Heart right ventricle (tissue), 16 donors: ENCODE measurements around the gene DUSP3. TPM values are rescaled to one million over a fixed set of nuclear protein-coding genes. Genes with fewer than 3 reads are reported as not detected.

Experiments
- ATAC-seq, 8 donors: fragments of 200-7000 bp; cut with Tn5 transposase; one replicate each; pipeline ENCODE4 v1.9.1; 2020; ENCODE audit warnings: mild to moderate bottlenecking in 8 of 8, moderate library complexity in 8 of 8, moderate number of reproducible peaks in 1 of 8
- DNase-seq, 2 donors: peaks; one replicate each; pipeline ENCODE4 v3.0.0-alpha.2; 2020
- H3K27ac ChIP-seq, 10 donors: fragments of 200-600 bp; sonication (generic) in 2 of 10; one replicate each; pipeline versions ENCODE4 v1.5.0 to v1.8.0; 2020 to 2022; ENCODE audit warnings: mild to moderate bottlenecking in 3 of 10
- H3K27me3 ChIP-seq, 7 donors: fragments of 200-600 bp; one replicate each; pipeline ENCODE4 v1.8.0; 2021 to 2022; ENCODE audit warnings: mild to moderate bottlenecking in 2 of 7
- H3K36me3 ChIP-seq, 9 donors: fragments of 200-600 bp; sonication (generic) in 1 of 9; one replicate each; pipeline versions ENCODE4 v1.5.0 to v1.8.0; 2020 to 2022; ENCODE audit warnings: mild to moderate bottlenecking in 2 of 9
- H3K4me1 ChIP-seq, 9 donors: fragments of 200-600 bp; sonication (generic) in 1 of 9; one replicate each; pipeline versions ENCODE4 v1.5.0 to v1.8.0; 2020 to 2022; ENCODE audit warnings: mild to moderate bottlenecking in 4 of 9
- H3K4me3 ChIP-seq, 10 donors: fragments of 200-600 bp; sonication (generic) in 2 of 10; one replicate each; pipeline versions ENCODE4 v1.5.0 to v1.8.0; 2020 to 2022; ENCODE audit warnings: mild to moderate bottlenecking in 7 of 10, moderate library complexity in 2 of 10
- H3K9me3 ChIP-seq, 11 donors: fragments of 200-600 bp in 10 of 11; sonication (generic) in 2 of 11; one replicate each; pipeline versions ENCODE4 v1.5.0 to v1.8.0; 2013 to 2022; ENCODE audit warnings: mild to moderate bottlenecking in 2 of 11, control low read depth in 1 of 11, moderate library complexity in 1 of 11
- WGBS, 2 donors: extraction: QIAGEN DNeasy Blood & Tissue Kit; methylation state at CpG; one replicate each; pipeline ENCODE4 v1.1.7; 2013; ENCODE audit warnings: inconsistent platforms in 1 of 2; 5-methylcytosine and 5-hydroxymethylcytosine counted together
- intact Hi-C, 10 donors: fragments of 100-400 bp; cut with DNase I; formaldehyde crosslinking; loops; one replicate each; pipeline versions ENCODE4 v1.11.1 to v1.14.2; 2022
- polyA plus RNA-seq, 2 donors: library from polyadenylated mRNA; stranded (reverse); fragments of 200-250 nt; gene quantifications; one replicate each; pipeline ENCODE4 v1.2.3, GENCODE V29; 2013
- total RNA-seq, 10 donors: library from RNA; stranded (reverse); fragmentation: NEBNext Ultra II Directional in 3 of 10; extraction: Animal tissue kit (Norgen Biotek cat#: 25700) in 3 of 10; gene quantifications; one replicate each; pipeline versions ENCODE4 v1.2.1 to v1.2.4, GENCODE V29; 2021 to 2023
- TF ChIP-seq, protein P1 (sequence below), 9 donors: fragments of 200-600 bp; sonication (generic) in 2 of 9; IDR thresholded peaks; one replicate each; pipeline versions ENCODE4 v1.5.0 to v1.8.0; 2021 to 2022; ENCODE audit warnings: antibody characterized with exemption in 9 of 9, mild to moderate bottlenecking in 5 of 9, moderate library complexity in 1 of 9
- donor health status: Arrhythmogenic right ventricular cardiomyopathy.
- donor health status: ischemic (EF 13 %, LVEDD 7.1; RV severe dilation, severe dysfunction).
- donor health status: healthy with polysubstance abuse.
- donor health status: DM: no; HTN: yes; CAD: no.
- donor health status: DM: no; HTN: no; CAD: no.
- donor health status: ischemic (EF 25% LVEDD 6.9; RV normal size, moderate dysfunction).
- donor health status: ischemic (EF 25% LVEDD 5.7; RV mildly dilated, moderate dysfunction).
- donor health status: healthy.
- donor health status: DM: yes; HTN: yes; CAD: no.
- donor health status: Ischemic cardiomyopathy.
- donor health status: ischemic (EF 35%, LVEDD 5.7; RV mildly dilated, moderate dysfunction).
- donor health status: nonischemic (EF 11% LVEDD 7.7; RV severe dilation, severe dysfunction).
- donor health status: DM: yes; HTN: yes; CAD: no.
- donor health status: PGD.
- donor health status: ischemic (EF 29% LVEDD 5.4; RV normal size, mild dysfunction).
- donor health status: nonischemic (EF 23%, LVEDD 6.1; RV moderate dilation, normal function).

DUSP3 gene
- total and polyA plus RNA-seq, 12 donors, result 119 to 371 (median 297) TPM

DNA sequence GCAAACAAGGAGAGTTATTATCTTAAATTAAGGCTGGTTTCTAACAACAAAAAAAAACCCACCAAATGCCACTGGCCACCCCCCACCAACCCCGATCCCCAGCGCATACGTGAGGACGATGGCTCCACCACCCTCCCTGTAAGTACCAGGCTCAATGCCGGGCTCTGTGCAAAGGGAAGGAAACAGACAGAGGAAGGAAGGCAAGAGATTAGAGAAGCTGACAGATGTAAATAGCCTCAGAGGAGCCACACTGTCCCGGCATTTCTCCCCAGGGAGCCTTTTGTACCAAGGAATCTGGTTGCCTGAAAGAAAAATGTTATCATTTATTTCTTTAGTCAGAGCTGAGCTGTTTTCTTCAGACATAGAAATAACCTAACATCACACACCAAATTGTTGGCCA, 33.2 kb downstream of the DUSP3 start:
- intact Hi-C loops, result loop anchor here in 1 of 10 donors (5.0 kb wide), 1 partner anchor 33 kb away; no protein-coding TSS in a partner anchor
- TF ChIP-seq, protein P1, sequence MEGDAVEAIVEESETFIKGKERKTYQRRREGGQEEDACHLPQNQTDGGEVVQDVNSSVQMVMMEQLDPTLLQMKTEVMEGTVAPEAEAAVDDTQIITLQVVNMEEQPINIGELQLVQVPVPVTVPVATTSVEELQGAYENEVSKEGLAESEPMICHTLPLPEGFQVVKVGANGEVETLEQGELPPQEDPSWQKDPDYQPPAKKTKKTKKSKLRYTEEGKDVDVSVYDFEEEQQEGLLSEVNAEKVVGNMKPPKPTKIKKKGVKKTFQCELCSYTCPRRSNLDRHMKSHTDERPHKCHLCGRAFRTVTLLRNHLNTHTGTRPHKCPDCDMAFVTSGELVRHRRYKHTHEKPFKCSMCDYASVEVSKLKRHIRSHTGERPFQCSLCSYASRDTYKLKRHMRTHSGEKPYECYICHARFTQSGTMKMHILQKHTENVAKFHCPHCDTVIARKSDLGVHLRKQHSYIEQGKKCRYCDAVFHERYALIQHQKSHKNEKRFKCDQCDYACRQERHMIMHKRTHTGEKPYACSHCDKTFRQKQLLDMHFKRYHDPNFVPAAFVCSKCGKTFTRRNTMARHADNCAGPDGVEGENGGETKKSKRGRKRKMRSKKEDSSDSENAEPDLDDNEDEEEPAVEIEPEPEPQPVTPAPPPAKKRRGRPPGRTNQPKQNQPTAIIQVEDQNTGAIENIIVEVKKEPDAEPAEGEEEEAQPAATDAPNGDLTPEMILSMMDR (IDR thresholded peaks at IDR 0.05), result no peak
- WGBS, 2 donors, result 13 to 16% methylated on average over 6 of the region's 6 CpGs
- peaks cover 0 to 12% (median 0%) of the 10 kb centered on the region in 7 donors for H3K27me3 ChIP-seq
- peaks cover 0 to 15% (median 0%) of the 10 kb centered on the region in 9 donors for H3K4me1 ChIP-seq
- H3K4me3 ChIP-seq, result no peak overlapping the region
- no peaks in the 10 kb centered on the region for H3K36me3 ChIP-seq
- H3K9me3 ChIP-seq, result no peaks in the 10 kb centered on the region
- DNase-seq (no peak), ATAC-seq (peak in 2 of 8 donors; percentile 61 to 71)
- H3K27ac ChIP-seq, result no peak overlapping the region

GRCh38 chr17:43741636-43742035, 37.1 kb downstream of the DUSP3 start:
- Histone ChIP-seq H3K36me3 (no peaks in the 10 kb centered on the region), H3K27me3 (peaks cover 0 to 12% (median 0%) of the 10 kb centered on the region in 7 donors), H3K4me1 (peaks cover 0 to 15% (median 0%) of the 10 kb centered on the region in 9 donors), H3K27ac (no peak overlapping the region), H3K4me3 (no peak overlapping the region), H3K9me3 (no peaks in the 10 kb centered on the region)
- WGBS, 2 donors, result 82 to 89% methylated on average over 5 of the region's 5 CpGs
- TF ChIP-seq, protein P1 (IDR thresholded peaks at IDR 0.05), result no peak
- intact Hi-C loops, result no loop called here
- ATAC-seq (no peak), DNase-seq (no peak)

- TF ChIP-seq, protein P1 (IDR thresholded peaks at IDR 0.05), result no peak
- ATAC-seq (no peak), DNase-seq (no peak)
- Histone ChIP-seq H3K27me3 (peaks cover 0 to 12% (median 0%) of the 10 kb centered on the region in 7 donors), H3K4me3 (no peak overlapping the region), H3K9me3 (no peaks in the 10 kb centered on the region), H3K27ac (no peak overlapping the region), H3K36me3 (no peaks in the 10 kb centered on the region), H3K4me1 (peaks cover 0 to 4% (median 0%) of the 10 kb centered on the region in 9 donors)
- intact Hi-C loops, result no loop called here
- WGBS, 2 donors, result 89% methylated on average over 4 of the region's 4 CpGs
Measured at GRCh38 chr17:43740541-43740940, 38.2 kb downstream of the DUSP3 start.

GRCh38 chr17:43737722-43738121, 41.1 kb downstream of the DUSP3 start:
- Histone ChIP-seq H3K27me3 (no peaks in the 10 kb centered on the region), H3K9me3 (no peaks in the 10 kb centered on the region), H3K36me3 (no peaks in the 10 kb centered on the region), H3K4me1 (peaks cover 0 to 8% (median 0%) of the 10 kb centered on the region in 9 donors), H3K4me3 (no peak overlapping the region), H3K27ac (no peak overlapping the region)
- ATAC-seq (no peak), DNase-seq (no peak)
- intact Hi-C loops, result no loop called here
- TF ChIP-seq, protein P1 (IDR thresholded peaks at IDR 0.05), result no peak
- whole genome bisulfite sequencing, 2 donors, result 85 to 92% methylated on average over 2 of the region's 2 CpGs
